Astrocyte of the spinal cord (primary cell): Measurements from ENCODE around the gene ACVR1.

ENCODE experiments used
- DNase-seq: peaks from one replicate; pipeline ENCODE4 v3.0.0; 2011; ENCODE audit warnings: low read depth, low spot score
- H3K4me3 ChIP-seq: 2 replicates; pipeline ENCODE4 v1.5.1; 2011; ENCODE audit warnings: low read depth, mild to moderate bottlenecking, low read length, moderate library complexity
- in situ Hi-C: cut with HindIII; loops from 2 replicates; pipeline ENCODE4 v1.10.0; 2017; ENCODE audit warnings: low sequenced_read_pairs
- TF ChIP-seq, protein P1 (sequence below): IDR thresholded peaks from 2 replicates; pipeline ENCODE4 v1.5.1; 2012; ENCODE audit warnings: low read depth, mild to moderate bottlenecking, low read length, inconsistent platforms

Gene ACVR1

GRCh38 chr2:157897106-157897971 is 21.2 kb upstream of the ACVR1 start:
- H3K4me3 ChIP-seq: no peak overlapping the region
- no peak for DNase-seq
- in situ Hi-C loops: no loop called here
- TF ChIP-seq, protein P1, sequence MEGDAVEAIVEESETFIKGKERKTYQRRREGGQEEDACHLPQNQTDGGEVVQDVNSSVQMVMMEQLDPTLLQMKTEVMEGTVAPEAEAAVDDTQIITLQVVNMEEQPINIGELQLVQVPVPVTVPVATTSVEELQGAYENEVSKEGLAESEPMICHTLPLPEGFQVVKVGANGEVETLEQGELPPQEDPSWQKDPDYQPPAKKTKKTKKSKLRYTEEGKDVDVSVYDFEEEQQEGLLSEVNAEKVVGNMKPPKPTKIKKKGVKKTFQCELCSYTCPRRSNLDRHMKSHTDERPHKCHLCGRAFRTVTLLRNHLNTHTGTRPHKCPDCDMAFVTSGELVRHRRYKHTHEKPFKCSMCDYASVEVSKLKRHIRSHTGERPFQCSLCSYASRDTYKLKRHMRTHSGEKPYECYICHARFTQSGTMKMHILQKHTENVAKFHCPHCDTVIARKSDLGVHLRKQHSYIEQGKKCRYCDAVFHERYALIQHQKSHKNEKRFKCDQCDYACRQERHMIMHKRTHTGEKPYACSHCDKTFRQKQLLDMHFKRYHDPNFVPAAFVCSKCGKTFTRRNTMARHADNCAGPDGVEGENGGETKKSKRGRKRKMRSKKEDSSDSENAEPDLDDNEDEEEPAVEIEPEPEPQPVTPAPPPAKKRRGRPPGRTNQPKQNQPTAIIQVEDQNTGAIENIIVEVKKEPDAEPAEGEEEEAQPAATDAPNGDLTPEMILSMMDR: no peak

GRCh38 chr2:157895531-157895930 is 19.4 kb upstream of the ACVR1 start:
- H3K4me3 ChIP-seq: no peak overlapping the region
- TF ChIP-seq, protein P1: no peak
- DNase-seq: no peak
- in situ Hi-C loops: no loop called here

GRCh38 chr2:157894694-157895435 is 18.7 kb upstream of the ACVR1 start:
- in situ Hi-C loops: no loop called here
- peak; percentile 67 for DNase-seq
- no peak overlapping the region for H3K4me3 ChIP-seq
- TF ChIP-seq, protein P1: no peak

GRCh38 chr2:157893611-157894010 is 17.5 kb upstream of the ACVR1 start:
- TF ChIP-seq, protein P1: no peak
- no peak for DNase-seq
- no peak overlapping the region for H3K4me3 ChIP-seq
- in situ Hi-C loops: no loop called here

GRCh38 chr2:157891643-157892041 is 15.5 kb upstream of the ACVR1 start:
- in situ Hi-C loops: no loop called here
- TF ChIP-seq, protein P1: no peak
- no peak overlapping the region for H3K4me3 ChIP-seq
- no peak for DNase-seq

GRCh38 chr2:157890969-157891642 is 15.0 kb upstream of the ACVR1 start:
- in situ Hi-C loops: no loop called here
- DNase-seq: no peak

More at GRCh38 chr2:157890969-157891642, 15.0 kb upstream of the ACVR1 start:
- TF ChIP-seq, protein P1: no peak
- H3K4me3 ChIP-seq: no peak overlapping the region
